Kidney tubule cell (primary cell): ENCODE data around the gene AUTS2.

Experiments
- DNase-seq: peaks from one replicate; pipeline ENCODE4 v3.0.0-alpha.2; 2018; ENCODE audit warnings: low spot score

Gene AUTS2

GRCh38 chr7:69857014-69857413 is 258.7 kb downstream of the AUTS2 start:
- no peak for DNase-seq

- DNase-seq, result no peak
Measured at GRCh38 chr7:69858471-69858870, 260.2 kb downstream of the AUTS2 start.

GRCh38 chr7:69859342-69859741 is 261.1 kb downstream of the AUTS2 start:
- no peak for DNase-seq

GRCh38 chr7:69860486-69860885 is 262.2 kb downstream of the AUTS2 start:
- no peak for DNase-seq

- DNase-seq, result no peak
Measured at GRCh38 chr7:69860941-69861622, 262.8 kb downstream of the AUTS2 start.

GRCh38 chr7:69862413-69863064 is 264.3 kb downstream of the AUTS2 start:
- DNase-seq, result no peak

GRCh38 chr7:69864274-69864673 is 266.0 kb downstream of the AUTS2 start:
- DNase-seq, result no peak

- DNase-seq, result no peak
Measured at GRCh38 chr7:69864822-69865221, 266.5 kb downstream of the AUTS2 start.

- DNase-seq, result no peak
Measured at GRCh38 chr7:69868921-69869320, 270.6 kb downstream of the AUTS2 start.

- DNase-seq, result peak; percentile 91
Measured at GRCh38 chr7:69871213-69871885, 273.1 kb downstream of the AUTS2 start.

GRCh38 chr7:69871886-69872569 is 273.8 kb downstream of the AUTS2 start:
- no peak for DNase-seq

- peak; percentile 60 for DNase-seq
Measured at GRCh38 chr7:69873512-69873911, 275.2 kb downstream of the AUTS2 start.

GRCh38 chr7:69878015-69878414 is 279.7 kb downstream of the AUTS2 start:
- DNase-seq, result no peak

GRCh38 chr7:69878591-69878990 is 280.3 kb downstream of the AUTS2 start:
- DNase-seq, result no peak

GRCh38 chr7:69879989-69880388 is 281.7 kb downstream of the AUTS2 start:
- DNase-seq, result no peak

- DNase-seq, result no peak
Measured at GRCh38 chr7:69880840-69881239, 282.6 kb downstream of the AUTS2 start.

- DNase-seq, result no peak
Measured at GRCh38 chr7:69882269-69882668, 284.0 kb downstream of the AUTS2 start.

- DNase-seq, result no peak
Measured at GRCh38 chr7:69883399-69883891, 285.2 kb downstream of the AUTS2 start.

- no peak for DNase-seq
Measured at GRCh38 chr7:69885431-69885830, 287.2 kb downstream of the AUTS2 start.

- no peak for DNase-seq
Measured at GRCh38 chr7:69889338-69889975, 291.2 kb downstream of the AUTS2 start.

- DNase-seq, result no peak
Measured at GRCh38 chr7:69889976-69890351, 291.7 kb downstream of the AUTS2 start.

GRCh38 chr7:69892790-69893189 is 294.5 kb downstream of the AUTS2 start:
- DNase-seq, result no peak
